ENCODE results near the gene LRRN2. TPM values are rescaled to one million over a fixed set of nuclear protein-coding genes. Genes with fewer than 3 reads are reported as not detected.

LRRN2 gene
- total RNA-seq, 1 experiment from 2014 or later = 5.0 TPM

- ChIA-PET CTCF (interaction anchor here (1.5 kb wide), 1 partner anchor 153 kb away, joined by 3 read pairs; no protein-coding TSS in a partner anchor), POLR2A (ENCODE audit: unreplicated experiment) (no interaction called here)
- H3K4me3 ChIP-seq (ENCODE audit: low read length) = no peak overlapping the region
- H4K20me1 ChIP-seq (ENCODE audit: low read length) = no peaks in the 10 kb centered on the region
- H3K27me3 ChIP-seq (ENCODE audit: low read length) = no peaks in the 10 kb centered on the region
- no peaks in the 10 kb centered on the region for H3K79me2 ChIP-seq (ENCODE audit: low read length)
- no peak overlapping the region for H2AFZ ChIP-seq (ENCODE audit: low read length)
- H3K4me2 ChIP-seq (ENCODE audit: low read length) = no peak overlapping the region
- H3K9me3 ChIP-seq (ENCODE audit: low read length) = no peaks in the 10 kb centered on the region
- H3F3A ChIP-seq (ENCODE audit: low read length, unreplicated experiment) = no peaks in the 10 kb centered on the region
- BruUV-seq (replicated peaks) = no TSS peak
- H3K36me3 ChIP-seq (ENCODE audit: low read depth, low read length) = no peaks in the 10 kb centered on the region
- no peak overlapping the region for H3K27ac ChIP-seq (ENCODE audit: low read length)
- DNase-seq (no peak), ATAC-seq (no peak)
- H3K9ac ChIP-seq (ENCODE audit: low read length) = no peak overlapping the region
- H3K4me1 ChIP-seq (ENCODE audit: insufficient read depth, low read length) = no peaks in the 10 kb centered on the region
- TF ChIP-seq, protein P1, sequence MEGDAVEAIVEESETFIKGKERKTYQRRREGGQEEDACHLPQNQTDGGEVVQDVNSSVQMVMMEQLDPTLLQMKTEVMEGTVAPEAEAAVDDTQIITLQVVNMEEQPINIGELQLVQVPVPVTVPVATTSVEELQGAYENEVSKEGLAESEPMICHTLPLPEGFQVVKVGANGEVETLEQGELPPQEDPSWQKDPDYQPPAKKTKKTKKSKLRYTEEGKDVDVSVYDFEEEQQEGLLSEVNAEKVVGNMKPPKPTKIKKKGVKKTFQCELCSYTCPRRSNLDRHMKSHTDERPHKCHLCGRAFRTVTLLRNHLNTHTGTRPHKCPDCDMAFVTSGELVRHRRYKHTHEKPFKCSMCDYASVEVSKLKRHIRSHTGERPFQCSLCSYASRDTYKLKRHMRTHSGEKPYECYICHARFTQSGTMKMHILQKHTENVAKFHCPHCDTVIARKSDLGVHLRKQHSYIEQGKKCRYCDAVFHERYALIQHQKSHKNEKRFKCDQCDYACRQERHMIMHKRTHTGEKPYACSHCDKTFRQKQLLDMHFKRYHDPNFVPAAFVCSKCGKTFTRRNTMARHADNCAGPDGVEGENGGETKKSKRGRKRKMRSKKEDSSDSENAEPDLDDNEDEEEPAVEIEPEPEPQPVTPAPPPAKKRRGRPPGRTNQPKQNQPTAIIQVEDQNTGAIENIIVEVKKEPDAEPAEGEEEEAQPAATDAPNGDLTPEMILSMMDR (conservative IDR thresholded peaks at IDR 0.05; ENCODE audit: low read depth, low read length) = no peak
- intact Hi-C loops (cut with micrococcal nuclease) = no loop called here
- H3K9me2 ChIP-seq (replicated peaks; ENCODE audit: low read length) = no peaks in the 10 kb centered on the region
Observed at GRCh38 chr1:204653590-204654340, 31.8 kb downstream of the LRRN2 start.

DNA sequence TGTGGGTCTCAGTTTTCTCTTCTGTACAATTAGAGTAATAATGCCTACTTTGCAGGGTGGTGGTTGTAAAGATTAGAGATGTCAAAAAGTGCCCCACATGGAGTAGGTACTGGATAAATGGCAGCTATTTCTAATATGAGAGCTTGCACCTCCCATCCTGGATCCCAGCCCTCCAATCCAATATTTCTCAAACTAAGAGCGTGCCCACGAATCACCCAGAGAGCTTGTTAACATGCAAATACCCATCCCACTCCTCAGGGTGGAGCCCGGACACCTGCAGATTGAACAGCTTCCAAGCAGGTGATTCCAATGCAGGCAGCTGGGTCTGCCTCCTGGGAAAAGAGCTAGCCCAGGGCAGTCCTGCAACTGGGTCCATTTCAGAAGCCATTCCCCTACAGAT lies 33.0 kb downstream of the LRRN2 start:
- no peaks in the 10 kb centered on the region for H3F3A ChIP-seq (ENCODE audit: low read length, unreplicated experiment)
- no TSS peak for BruUV-seq (replicated peaks)
- ATAC-seq = no peak
- H3K4me1 ChIP-seq (ENCODE audit: insufficient read depth, low read length) = peaks cover under 1% of the 10 kb centered on the region; the same call in 1 of the 2 replicates
- H3K27me3 ChIP-seq (ENCODE audit: low read length) = no peaks in the 10 kb centered on the region
- ChIA-PET CTCF (interaction anchor here (1.5 kb wide), 1 partner anchor 154 kb away, joined by 3 read pairs; no protein-coding TSS in a partner anchor), POLR2A (ENCODE audit: unreplicated experiment) (no interaction called here)
- DNase-seq = no peak
- H3K4me3 ChIP-seq (ENCODE audit: low read length) = no peak overlapping the region
- H3K36me3 ChIP-seq (ENCODE audit: low read depth, low read length) = no peaks in the 10 kb centered on the region
- H4K20me1 ChIP-seq (ENCODE audit: low read length) = no peaks in the 10 kb centered on the region
- H3K4me2 ChIP-seq (ENCODE audit: low read length) = no peak overlapping the region
- H3K27ac ChIP-seq (ENCODE audit: low read length) = no peak overlapping the region
- H2AFZ ChIP-seq (ENCODE audit: low read length) = no peak overlapping the region
- no peaks in the 10 kb centered on the region for H3K9me3 ChIP-seq (ENCODE audit: low read length)
- H3K9me2 ChIP-seq (replicated peaks; ENCODE audit: low read length) = no peaks in the 10 kb centered on the region
- intact Hi-C loops (cut with micrococcal nuclease) = no loop called here
- TF ChIP-seq EZH2phosphoT487 (IDR thresholded peaks at IDR 0.05; ENCODE audit: borderline replicate concordance, low read length) (no peak), EZH2 (IDR thresholded peaks at IDR 0.05; ENCODE audit: low read length, unreplicated experiment) (no peak)
- TF ChIP-seq, protein P1 (conservative IDR thresholded peaks at IDR 0.05; ENCODE audit: low read depth, low read length) = no peak
- no peaks in the 10 kb centered on the region for H3K79me2 ChIP-seq (ENCODE audit: low read length)
- H3K9ac ChIP-seq (ENCODE audit: low read length) = no peak overlapping the region

GRCh38 chr1:204651843-204652421 lies 33.6 kb downstream of the LRRN2 start:
- Histone ChIP-seq H3K4me2 (ENCODE audit: low read length) (no peak overlapping the region), H3K4me1 (ENCODE audit: insufficient read depth, low read length) (peaks cover 6% of the 10 kb centered on the region), H3K27me3 (ENCODE audit: low read length) (no peaks in the 10 kb centered on the region), H3K9me3 (ENCODE audit: low read length) (no peaks in the 10 kb centered on the region), H4K20me1 (ENCODE audit: low read length) (no peaks in the 10 kb centered on the region), H3K36me3 (ENCODE audit: low read depth, low read length) (no peaks in the 10 kb centered on the region), H2AFZ (ENCODE audit: low read length) (no peak overlapping the region), H3K9ac (ENCODE audit: low read length) (no peak overlapping the region), H3F3A (ENCODE audit: low read length, unreplicated experiment) (no peaks in the 10 kb centered on the region), H3K4me3 (ENCODE audit: low read length) (no peak overlapping the region), H3K79me2 (ENCODE audit: low read length) (no peaks in the 10 kb centered on the region), H3K27ac (ENCODE audit: low read length) (no peak overlapping the region), H3K9me2 (replicated peaks; ENCODE audit: low read length) (no peaks in the 10 kb centered on the region)
- POLR2A ChIA-PET (ENCODE audit: unreplicated experiment) = no interaction called here
- DNase-seq (no peak), ATAC-seq (no peak)
- intact Hi-C loops (cut with micrococcal nuclease) = no loop called here
- BruUV-seq (replicated peaks) = no TSS peak
- CTCF ChIA-PET = interaction anchor here (1.5 kb wide), 1 partner anchor 155 kb away, joined by 3 read pairs; no protein-coding TSS in a partner anchor
- no peak for TF ChIP-seq EZH2 (IDR thresholded peaks at IDR 0.05; ENCODE audit: low read length, unreplicated experiment)
